Measurements from ENCODE around the gene CAMSAP2. TPM values are rescaled to one million over a fixed set of nuclear protein-coding genes. Genes with fewer than 3 reads are reported as not detected.

CAMSAP2 gene
- total RNA-seq, 1 experiment from 2014 or later: 23.5 TPM

DNA sequence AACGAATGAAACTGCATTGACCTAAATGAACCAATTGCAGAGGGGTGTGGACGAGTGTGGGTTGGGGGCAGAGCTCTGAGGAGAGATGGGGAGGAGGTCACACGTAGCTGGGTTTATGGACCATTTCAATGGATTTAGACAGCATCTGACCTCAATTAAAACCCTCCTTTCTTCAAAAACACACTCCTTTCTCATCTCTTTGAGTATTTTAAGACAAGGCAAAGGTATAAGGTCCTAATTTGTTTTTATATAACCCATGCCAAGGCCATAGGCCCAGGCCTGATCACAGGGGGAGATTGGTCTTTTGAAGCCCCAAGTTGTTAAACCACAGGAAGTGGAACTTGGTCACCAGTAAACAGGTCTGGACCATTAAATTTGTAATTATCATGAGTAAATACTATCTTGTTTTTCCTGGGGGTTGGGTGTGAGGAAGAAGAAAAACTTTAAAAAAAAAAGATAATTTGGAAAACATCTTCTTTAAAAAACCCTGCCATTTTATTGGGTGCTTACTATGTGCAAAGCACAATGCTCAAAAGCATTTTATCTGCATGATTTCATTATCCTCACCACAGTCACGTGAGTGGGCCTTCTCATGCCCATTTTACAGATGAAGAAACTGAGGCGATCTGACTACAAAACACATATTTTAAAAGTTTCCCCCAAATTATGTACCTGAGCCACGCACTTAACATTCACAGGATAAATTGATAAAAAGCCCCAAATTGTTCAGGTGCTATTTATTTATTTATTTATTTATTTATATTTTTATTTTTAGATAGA lies 147.1 kb downstream of the CAMSAP2 start:
- Histone ChIP-seq H3K4me1 (peaks cover 16% of the 10 kb centered on the region), H3K27me3 (no peaks in the 10 kb centered on the region), H3K27ac (no peak overlapping the region), H3K36me3 (no peaks in the 10 kb centered on the region), H3K9me3 (replicated peaks) (no peaks in the 10 kb centered on the region), H3K4me3 (no peak overlapping the region)
- no peak for DNase-seq

DNA sequence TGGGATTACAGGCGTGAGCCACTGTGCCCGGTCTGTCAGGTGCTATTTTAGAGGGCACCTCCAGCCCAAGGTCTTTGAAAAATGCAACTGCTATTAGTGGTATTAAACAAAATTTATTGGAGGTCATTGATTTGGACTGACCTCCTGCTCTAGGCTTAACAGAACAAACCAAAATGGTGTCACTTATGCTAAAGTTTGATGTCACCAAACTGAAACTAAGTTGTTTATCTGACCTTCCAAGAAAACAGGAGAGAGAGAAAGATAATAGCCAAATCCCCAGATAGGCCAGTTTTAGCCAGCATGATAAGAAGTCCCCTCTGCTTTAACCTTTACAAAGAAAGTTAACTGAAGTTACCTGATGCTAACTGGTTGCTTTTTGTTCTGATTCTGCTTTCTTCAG lies 147.9 kb downstream of the CAMSAP2 start:
- no peaks in the 10 kb centered on the region for H3K36me3 ChIP-seq
- H3K4me1 ChIP-seq: peaks cover 14% of the 10 kb centered on the region
- no peak overlapping the region for H3K4me3 ChIP-seq
- H3K27ac ChIP-seq: no peak overlapping the region
- no peaks in the 10 kb centered on the region for H3K27me3 ChIP-seq
- no peak for DNase-seq
- no peaks in the 10 kb centered on the region for H3K9me3 ChIP-seq (replicated peaks)

DNA sequence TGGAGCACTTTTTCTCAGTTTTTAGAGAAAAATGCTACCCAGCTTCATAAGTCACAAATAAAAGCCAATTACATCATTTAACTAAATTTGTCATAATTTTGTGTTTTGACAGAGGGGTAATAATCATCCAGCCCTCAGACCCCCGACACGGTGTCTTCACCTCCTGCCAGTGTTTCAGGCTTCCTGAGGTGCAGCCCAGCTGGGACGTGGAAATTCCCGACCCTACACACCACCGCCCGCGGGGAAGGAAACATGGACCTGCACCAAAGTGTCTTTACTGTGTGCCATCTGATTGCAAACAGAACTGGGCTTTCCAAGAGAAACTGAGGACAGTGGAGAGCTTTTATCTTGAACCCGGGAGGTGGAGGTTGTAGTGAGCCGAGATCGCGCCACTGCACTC lies 148.3 kb downstream of the CAMSAP2 start:
- Histone ChIP-seq H3K27me3 (no peaks in the 10 kb centered on the region), H3K4me3 (no peak overlapping the region), H3K27ac (no peak overlapping the region), H3K4me1 (peaks cover 14% of the 10 kb centered on the region), H3K36me3 (no peaks in the 10 kb centered on the region), H3K9me3 (replicated peaks) (no peaks in the 10 kb centered on the region)
- DNase-seq: no peak

DNA sequence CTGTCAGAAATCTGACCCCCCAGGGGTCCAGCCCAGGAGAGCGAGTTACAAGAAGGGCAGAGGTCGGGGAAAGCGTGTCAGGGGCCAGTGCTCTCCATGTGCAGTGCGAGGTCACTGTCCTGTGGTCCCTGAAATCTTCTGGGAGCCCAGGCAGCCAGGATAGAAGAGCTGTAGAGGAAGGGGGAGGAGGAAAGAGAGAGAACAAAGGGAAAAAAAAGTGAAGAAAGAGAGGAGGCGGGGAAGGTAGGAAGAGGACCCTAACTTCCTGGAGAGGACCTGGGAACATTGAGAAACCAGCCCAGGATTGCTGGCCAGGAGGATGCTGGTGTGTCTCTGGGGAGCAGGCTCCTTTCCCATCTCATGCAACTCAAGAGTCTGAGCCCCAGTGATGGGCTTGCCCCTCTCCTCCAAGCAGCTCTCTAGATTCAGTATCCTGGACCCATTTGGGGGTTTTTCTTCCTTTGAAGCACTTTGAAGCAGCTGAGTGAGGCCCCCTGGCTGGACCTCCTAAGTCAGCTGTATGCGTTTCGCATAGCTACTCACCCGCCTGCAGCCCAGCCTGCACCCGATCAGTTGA lies 149.2 kb downstream of the CAMSAP2 start:
- Histone ChIP-seq H3K4me3 (no peak overlapping the region), H3K4me1 (peaks cover 14% of the 10 kb centered on the region), H3K9me3 (replicated peaks) (no peaks in the 10 kb centered on the region), H3K27ac (peak overlapping the region; percentile 24; the same call in 1 of the 2 replicates), H3K36me3 (no peaks in the 10 kb centered on the region), H3K27me3 (no peaks in the 10 kb centered on the region)
- no peak for DNase-seq

DNA sequence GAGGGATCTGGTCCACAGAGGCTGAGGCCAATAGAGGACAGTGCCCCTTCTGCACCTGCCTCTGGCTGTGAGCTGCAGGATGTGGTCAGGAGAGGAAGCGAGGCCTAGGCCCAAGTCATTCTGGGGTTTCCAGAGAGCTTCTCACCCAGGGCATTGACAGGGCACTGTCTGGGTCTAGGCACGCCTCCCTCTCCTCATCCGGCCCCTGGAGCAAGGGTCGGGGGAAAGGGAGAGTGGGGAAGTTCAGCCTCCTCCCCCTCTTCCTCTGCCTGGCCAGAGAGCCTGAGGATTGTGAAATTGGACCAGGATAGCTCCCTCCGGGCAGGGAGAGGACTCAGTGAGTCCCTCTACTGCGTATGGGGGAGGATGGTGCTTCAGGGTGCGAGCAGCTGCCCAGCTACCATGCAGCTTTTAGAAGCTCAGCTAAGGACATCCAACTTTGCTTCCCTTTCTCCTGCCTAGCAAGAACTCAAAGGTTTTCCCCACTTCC lies 149.7 kb downstream of the CAMSAP2 start:
- Histone ChIP-seq H3K36me3 (no peaks in the 10 kb centered on the region), H3K4me1 (peaks cover 17% of the 10 kb centered on the region), H3K4me3 (no peak overlapping the region), H3K27me3 (no peaks in the 10 kb centered on the region), H3K27ac (peak overlapping the region; percentile 38), H3K9me3 (replicated peaks) (no peaks in the 10 kb centered on the region)
- DNase-seq: peak; percentile 71 to 82

DNA sequence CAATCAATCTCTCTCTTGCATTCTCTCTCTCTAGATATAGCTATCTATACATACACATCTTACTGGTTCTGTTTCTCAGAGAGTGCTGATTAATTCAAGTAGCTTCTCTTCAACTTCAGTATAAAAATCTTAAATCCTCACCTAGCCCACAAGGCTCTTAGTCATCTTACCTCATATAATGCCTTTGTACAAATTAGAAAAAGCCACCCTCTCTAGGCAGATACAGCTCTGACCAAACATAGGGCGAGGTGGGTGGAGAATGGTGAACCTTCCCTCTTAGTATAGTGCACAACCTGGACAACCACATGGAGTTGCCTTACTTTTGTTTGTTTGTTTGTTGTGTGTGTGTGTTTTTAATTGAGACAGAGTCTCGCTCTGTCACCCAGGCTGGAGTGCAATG lies 150.9 kb downstream of the CAMSAP2 start:
- Histone ChIP-seq H3K4me3 (no peak overlapping the region), H3K27ac (no peak overlapping the region)
- DNase-seq: no peak

DNA sequence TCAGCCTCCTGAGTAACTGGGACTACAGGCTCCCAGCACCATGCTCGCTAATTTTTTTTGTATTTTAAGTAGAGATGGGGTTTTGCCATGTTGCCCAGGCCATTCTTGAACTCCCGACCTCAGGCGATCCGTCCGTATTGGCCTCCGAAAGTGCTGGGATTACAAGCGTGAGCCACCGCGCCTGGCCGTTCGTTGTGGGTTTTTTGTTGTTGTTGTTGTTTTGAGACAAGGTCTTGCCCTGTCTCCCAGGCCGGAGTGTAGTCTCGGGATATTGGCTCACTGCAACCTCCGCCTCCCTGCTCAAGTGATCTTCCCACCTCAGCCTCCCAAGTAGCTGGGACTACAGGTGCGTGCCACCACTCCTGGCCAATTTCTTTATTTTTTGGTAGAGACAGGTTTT lies 151.3 kb downstream of the CAMSAP2 start:
- DNase-seq: no peak
- H3K27me3 ChIP-seq: no peaks in the 10 kb centered on the region
- H3K27ac ChIP-seq: no peak overlapping the region
- no peaks in the 10 kb centered on the region for H3K36me3 ChIP-seq
- no peak overlapping the region for H3K4me3 ChIP-seq
- no peaks in the 10 kb centered on the region for H3K9me3 ChIP-seq (replicated peaks)
- H3K4me1 ChIP-seq: peaks cover 24% of the 10 kb centered on the region

More for the DNA sequence above, 150.9 kb downstream of the CAMSAP2 start:
- H3K27me3 ChIP-seq: no peaks in the 10 kb centered on the region
- no peaks in the 10 kb centered on the region for H3K36me3 ChIP-seq
- peaks cover 20% of the 10 kb centered on the region for H3K4me1 ChIP-seq
- H3K9me3 ChIP-seq (replicated peaks): no peaks in the 10 kb centered on the region

DNA sequence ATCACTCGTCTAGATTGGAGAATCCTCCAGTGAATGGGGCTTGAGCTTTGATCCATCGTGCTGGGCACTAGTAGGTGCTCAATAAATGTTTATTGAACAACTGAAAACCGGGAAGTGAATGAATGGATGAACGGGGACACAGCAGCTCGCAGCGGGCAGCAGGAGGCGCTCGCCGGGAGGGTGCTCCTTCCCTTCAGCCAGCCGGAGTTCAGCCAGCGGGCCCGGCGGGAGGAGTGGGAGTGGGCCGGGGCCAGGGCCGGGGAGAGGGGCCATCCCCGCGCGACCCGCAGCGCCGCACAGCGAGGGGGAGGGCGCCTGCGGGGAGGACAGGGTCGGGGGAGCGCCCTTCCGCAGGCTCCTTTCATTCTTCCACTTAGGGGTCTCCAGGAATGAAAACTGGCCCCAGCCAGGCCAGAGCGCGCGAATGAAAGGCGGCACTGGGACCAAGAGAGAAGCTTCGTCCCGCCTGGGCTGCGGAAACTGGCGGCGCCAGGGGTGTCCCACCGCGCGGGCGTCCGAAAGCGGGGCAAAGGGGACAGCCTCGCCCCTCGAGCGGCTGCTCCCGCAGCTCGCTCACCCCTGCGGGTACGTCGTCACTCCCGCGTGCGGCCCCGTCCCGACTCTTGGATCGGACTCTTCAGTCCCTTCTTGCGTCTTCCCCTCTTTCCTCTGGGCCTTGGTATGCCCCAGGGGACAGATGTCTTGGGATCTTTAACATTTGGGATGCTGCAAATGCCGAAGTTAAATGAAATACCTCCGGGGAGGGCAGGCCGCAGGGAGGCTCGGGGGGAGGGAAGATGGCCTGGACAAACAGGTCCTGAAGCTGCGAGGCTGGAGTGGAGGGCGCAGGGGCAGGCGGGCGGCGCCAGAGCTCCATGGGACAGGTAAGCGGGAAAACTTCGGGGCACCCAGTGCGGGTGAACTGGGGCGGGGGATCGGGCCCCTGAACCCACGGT lies 152.4 kb downstream of the CAMSAP2 start:
- Histone ChIP-seq H3K4me3 (peak overlapping the region; percentile 75), H3K4me1 (peaks cover 34% of the 10 kb centered on the region), H3K27ac (peak overlapping the region; percentile 98), H3K9me3 (replicated peaks) (no peaks in the 10 kb centered on the region), H3K27me3 (no peaks in the 10 kb centered on the region), H3K36me3 (no peaks in the 10 kb centered on the region)
- peak; percentile 70 to 79 for DNase-seq

DNA sequence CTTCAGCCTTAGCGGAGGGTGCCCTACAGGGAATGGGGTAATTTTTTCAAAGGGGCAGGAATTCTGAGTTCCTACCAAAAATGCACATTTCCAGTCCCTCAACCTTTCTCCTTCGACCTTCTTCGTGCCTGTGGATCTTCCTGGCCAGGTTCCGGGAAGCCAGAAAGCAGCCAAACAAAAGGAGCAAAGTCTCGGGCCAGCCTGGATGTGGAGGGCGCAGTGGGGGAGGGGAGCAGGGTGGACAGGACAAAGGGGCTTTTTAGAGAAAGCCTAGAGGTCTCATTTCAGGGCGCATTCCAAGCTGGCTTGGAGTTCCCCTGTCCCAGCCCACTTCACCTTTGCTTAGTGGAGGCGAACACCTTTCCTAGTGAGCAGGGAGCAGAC lies 153.1 kb downstream of the CAMSAP2 start:
- no peaks in the 10 kb centered on the region for H3K27me3 ChIP-seq
- H3K9me3 ChIP-seq (replicated peaks): no peaks in the 10 kb centered on the region
- peak; percentile 69 to 76 for DNase-seq
- H3K36me3 ChIP-seq: no peaks in the 10 kb centered on the region
- H3K4me3 ChIP-seq: peak overlapping the region; percentile 75
- H3K4me1 ChIP-seq: peaks cover 37% of the 10 kb centered on the region
- peak overlapping the region; percentile 98 for H3K27ac ChIP-seq

DNA sequence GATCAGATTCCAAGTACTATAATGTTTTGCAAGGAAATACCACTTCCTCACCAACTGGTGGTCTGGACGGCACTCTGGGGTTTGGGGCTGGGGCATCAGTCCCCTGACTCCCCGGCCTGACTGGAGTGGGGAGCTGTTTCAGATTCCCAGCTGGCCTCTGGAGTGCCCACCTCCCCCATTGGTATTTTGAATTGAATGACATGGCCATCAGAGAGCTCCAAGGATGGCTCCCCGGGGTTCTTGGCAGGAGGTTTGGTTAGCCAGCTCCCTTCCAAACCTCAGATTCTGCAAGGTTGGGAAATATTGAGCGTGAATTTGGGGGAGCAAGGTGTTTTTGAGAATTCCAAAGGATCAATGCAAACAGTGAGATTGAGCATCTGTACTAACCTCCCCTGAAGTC lies 153.9 kb downstream of the CAMSAP2 start:
- peak overlapping the region; percentile 75 for H3K4me3 ChIP-seq
- peak overlapping the region; percentile 98 for H3K27ac ChIP-seq
- no peaks in the 10 kb centered on the region for H3K36me3 ChIP-seq
- DNase-seq: peak; percentile 26 to 29
- H3K4me1 ChIP-seq: peaks cover 36% of the 10 kb centered on the region
- H3K27me3 ChIP-seq: no peaks in the 10 kb centered on the region
- no peaks in the 10 kb centered on the region for H3K9me3 ChIP-seq (replicated peaks)

DNA sequence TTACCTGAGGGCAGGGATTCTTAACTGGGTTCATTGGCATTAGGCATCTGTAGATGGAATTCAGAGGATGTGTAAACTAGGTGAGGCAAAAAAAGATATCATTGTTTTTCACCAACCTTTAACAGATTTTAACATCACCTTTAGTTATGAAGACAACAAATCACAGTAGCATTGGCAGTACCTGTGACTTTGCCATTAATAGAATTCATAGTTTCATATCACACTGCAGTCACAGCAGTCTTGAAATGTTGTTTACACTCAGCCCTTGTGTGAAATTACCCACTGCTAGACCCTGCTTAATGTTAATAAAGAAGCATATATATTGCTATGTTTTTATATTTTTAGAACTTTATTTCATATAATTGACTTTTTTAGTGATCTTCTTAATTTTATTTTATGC lies 154.3 kb downstream of the CAMSAP2 start:
- no peaks in the 10 kb centered on the region; the same call in 1 of the 2 replicates for H3K36me3 ChIP-seq
- H3K27me3 ChIP-seq: no peaks in the 10 kb centered on the region
- no peak for DNase-seq
- no peaks in the 10 kb centered on the region for H3K9me3 ChIP-seq (replicated peaks)
- H3K27ac ChIP-seq: no peak overlapping the region; the same call in 1 of the 2 replicates
- peaks cover 32% of the 10 kb centered on the region for H3K4me1 ChIP-seq
- peak overlapping the region; percentile 75 for H3K4me3 ChIP-seq

DNA sequence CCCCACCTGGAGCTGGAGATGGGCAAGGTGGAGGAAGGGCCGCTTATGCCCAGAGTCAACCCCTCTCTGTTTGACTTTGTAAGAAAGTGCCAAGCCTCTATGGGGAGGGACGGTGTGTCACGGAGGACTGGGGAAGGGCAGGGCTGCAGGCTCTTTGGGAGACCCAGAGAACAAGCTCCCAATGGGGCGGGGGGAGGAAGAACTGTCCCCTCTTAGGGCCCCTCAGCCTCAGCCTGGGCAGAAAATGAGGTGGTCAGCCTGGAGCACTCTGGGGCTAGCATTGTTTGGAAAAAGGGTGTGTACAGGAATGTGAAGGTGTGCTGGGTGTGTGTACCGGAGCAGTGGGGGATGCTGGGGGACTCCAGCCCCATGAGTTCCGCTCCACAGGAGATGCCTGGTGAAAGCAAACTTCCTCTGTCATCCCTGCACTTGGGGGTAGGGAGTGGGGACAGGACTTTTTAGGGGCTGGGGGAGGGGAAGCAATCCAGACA lies 154.8 kb downstream of the CAMSAP2 start:
- no peak for DNase-seq
- Histone ChIP-seq H3K4me1 (peaks cover 29% of the 10 kb centered on the region), H3K27me3 (no peaks in the 10 kb centered on the region), H3K4me3 (no peak overlapping the region), H3K27ac (no peak overlapping the region), H3K9me3 (replicated peaks) (no peaks in the 10 kb centered on the region), H3K36me3 (no peaks in the 10 kb centered on the region; the same call in 1 of the 2 replicates)

DNA sequence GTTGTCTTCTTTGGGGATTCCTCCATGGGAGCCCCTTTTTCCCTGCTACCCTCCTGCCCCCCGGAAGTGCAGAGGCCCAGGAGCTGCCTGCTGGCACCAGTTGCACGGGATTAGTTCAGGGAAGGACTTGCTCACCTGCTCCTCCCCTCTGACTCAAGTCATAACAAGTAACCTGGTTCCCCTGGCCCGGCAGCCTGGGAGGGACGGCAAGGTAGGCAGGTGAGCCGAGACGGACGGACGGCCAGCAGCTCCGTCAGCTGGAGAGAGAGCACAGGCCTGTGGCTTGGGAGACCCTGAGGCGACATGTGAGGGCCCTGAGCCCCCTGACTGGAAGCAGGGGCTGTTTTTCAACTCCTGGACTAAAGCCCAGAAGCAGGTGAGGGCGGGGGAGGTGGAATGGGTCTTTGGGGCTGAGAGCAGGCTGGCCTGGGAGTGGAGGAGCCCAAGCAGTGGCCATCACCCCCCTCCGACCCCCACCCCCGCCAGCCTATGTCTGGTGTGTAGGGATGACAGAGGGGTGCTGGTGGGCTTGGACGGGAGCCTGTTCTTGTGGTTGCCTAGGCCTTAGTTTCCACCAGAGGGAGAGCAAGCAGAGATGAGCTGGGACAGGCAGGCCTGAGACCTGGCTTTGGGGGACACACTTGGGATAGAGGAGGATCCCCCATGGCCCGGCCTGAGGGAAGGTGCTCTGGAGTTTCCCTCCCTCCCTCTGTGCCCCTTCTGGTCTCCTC lies 156.2 kb downstream of the CAMSAP2 start, which contains the start of gene INAVA:
TSS of gene INAVA (plus strand) at position 189 of the 731 bp plus-strand sequence. CDS start 3,501 bp downstream, outside the sequence.
- DNase-seq: no peak
- no peaks in the 10 kb centered on the region for H3K27me3 ChIP-seq
- no peaks in the 10 kb centered on the region for H3K9me3 ChIP-seq (replicated peaks)
- H3K4me3 ChIP-seq: no peak within 1 kb of the TSS
- peaks cover 1% of the 10 kb centered on the region; the same call in 1 of the 2 replicates for H3K36me3 ChIP-seq
- H3K4me1 ChIP-seq: peaks cover 23% of the 10 kb centered on the region
- peak within 1 kb of the TSS; percentile 66 for H3K27ac ChIP-seq

DNA sequence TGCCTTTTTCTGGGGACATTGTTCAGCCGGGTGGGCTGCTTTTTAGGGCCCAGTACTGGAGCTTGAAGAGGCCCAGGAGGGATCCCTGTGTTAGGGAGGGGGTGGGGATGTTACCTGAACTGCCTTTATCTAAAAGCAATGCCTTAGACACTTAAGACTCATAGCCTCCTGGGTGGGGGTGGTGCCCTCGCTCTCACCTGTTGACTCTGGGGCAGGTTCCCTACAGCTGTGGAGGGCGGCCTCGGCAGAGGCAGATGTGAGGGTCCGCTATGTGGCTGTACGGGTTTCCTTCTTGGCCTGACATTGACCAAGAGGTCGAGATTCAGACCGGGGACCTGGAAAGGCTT lies 156.7 kb downstream of the CAMSAP2 start:
- Histone ChIP-seq H3K27me3 (no peaks in the 10 kb centered on the region), H3K36me3 (peaks cover 5% of the 10 kb centered on the region; the same call in 1 of the 2 replicates), H3K27ac (peak overlapping the region; percentile 66), H3K4me1 (peaks cover 23% of the 10 kb centered on the region), H3K9me3 (replicated peaks) (no peaks in the 10 kb centered on the region), H3K4me3 (no peak overlapping the region)
- DNase-seq: no peak
